Skeletal muscle satellite cell (primary cell): ENCODE measurements around the gene SLC9A4.

Experiments used
- H3K27me3 ChIP-seq: 2 replicates; pipeline ENCODE4 v1.7.0; 2013; ENCODE audit warnings: low read length; ENCODE audit not compliant: control insufficient read depth, insufficient read depth
- H3K36me3 ChIP-seq: 2 replicates; pipeline ENCODE4 v1.7.0; 2013; ENCODE audit warnings: mild to moderate bottlenecking, control low read depth, low read length; ENCODE audit not compliant: insufficient read depth
- H3K4me1 ChIP-seq: 2 replicates; pipeline ENCODE4 v1.7.0; 2013; ENCODE audit warnings: low read length; ENCODE audit not compliant: control insufficient read depth, insufficient read depth
- H3K4me2 ChIP-seq: 2 replicates; pipeline ENCODE4 v1.7.0; 2013; ENCODE audit warnings: mild to moderate bottlenecking, low read length
- H3K4me3 ChIP-seq: 2 replicates; pipeline ENCODE4 v1.7.0; 2013; ENCODE audit warnings: low read length
- H3K9ac ChIP-seq: 2 replicates; pipeline ENCODE4 v1.7.0; 2013; ENCODE audit warnings: mild to moderate bottlenecking, low read depth, low read length, moderate library complexity
- H3K9me3 ChIP-seq: replicated peaks from 2 replicates; pipeline ENCODE4 v1.7.0; 2013; ENCODE audit warnings: mild to moderate bottlenecking, control low read depth, low read length

SLC9A4 gene

DNA sequence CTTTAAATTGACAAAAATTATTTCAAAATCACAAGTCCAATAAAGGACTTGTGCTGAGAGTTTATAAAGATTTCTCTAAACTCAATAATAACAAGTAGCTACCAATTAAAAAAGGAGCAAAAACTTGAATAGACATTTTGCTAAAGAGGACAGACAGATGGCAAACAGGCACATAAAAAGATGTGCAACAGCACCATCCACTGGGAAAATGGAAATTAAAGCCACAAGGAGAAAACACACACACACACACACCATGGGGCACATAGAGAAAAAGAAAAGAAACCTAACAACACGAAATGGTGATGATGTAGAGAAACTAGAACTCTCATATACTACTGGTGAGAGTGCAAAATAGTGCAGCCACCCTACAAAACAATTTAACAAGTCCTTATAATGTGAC lies 12.6 kb upstream of the SLC9A4 start:
- Histone ChIP-seq H3K4me1 (no peaks in the 10 kb centered on the region), H3K4me3 (no peak overlapping the region), H3K9ac (no peak overlapping the region), H3K9me3 (no peaks in the 10 kb centered on the region), H3K27me3 (peaks cover 35% of the 10 kb centered on the region), H3K4me2 (no peak overlapping the region), H3K36me3 (no peaks in the 10 kb centered on the region)

DNA sequence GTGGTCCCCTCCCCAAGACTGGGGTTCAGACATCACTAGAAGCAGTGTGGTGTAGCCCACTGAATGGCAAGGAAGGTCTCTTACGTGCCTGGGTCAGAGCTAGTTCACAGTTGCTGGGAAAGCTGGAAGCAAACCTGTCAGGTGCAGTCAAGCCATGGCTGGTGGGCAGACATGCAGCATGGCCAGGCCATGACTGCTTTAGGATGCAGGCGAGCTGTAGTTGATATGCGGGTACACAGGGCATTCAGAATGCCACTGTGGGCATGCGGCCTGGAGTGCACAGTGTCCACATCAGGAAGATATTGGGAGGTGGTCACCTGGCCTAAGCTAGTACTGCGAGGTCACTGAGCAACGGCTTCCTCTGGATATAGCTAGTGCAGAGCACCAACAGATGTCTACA lies 11.8 kb upstream of the SLC9A4 start:
- no peak overlapping the region for H3K4me2 ChIP-seq

DNA sequence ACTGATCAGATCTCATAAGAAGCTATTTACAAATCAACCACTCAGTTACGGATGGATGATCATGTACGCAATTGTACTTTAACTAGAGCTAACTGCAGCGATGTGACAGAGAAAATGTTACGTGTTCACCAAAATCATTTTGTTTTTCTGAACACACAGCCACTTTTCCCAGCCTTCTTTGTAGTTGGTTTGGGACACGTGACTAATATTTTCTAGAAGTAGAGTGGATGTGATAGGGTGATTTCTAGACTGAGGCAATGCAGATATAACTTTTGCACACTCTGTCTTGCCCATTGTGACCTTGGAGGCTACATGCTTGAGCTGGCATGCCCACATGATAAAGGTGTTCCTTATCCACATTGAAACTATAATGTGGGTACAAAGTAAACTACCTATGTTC lies 9.9 kb upstream of the SLC9A4 start:
- no peaks in the 10 kb centered on the region for H3K4me1 ChIP-seq

More for the DNA sequence above, 11.8 kb upstream of the SLC9A4 start:
- Histone ChIP-seq H3K9me3 (no peaks in the 10 kb centered on the region), H3K36me3 (no peaks in the 10 kb centered on the region), H3K4me3 (no peak overlapping the region), H3K4me1 (no peaks in the 10 kb centered on the region), H3K9ac (no peak overlapping the region), H3K27me3 (peaks cover 39% of the 10 kb centered on the region)

DNA sequence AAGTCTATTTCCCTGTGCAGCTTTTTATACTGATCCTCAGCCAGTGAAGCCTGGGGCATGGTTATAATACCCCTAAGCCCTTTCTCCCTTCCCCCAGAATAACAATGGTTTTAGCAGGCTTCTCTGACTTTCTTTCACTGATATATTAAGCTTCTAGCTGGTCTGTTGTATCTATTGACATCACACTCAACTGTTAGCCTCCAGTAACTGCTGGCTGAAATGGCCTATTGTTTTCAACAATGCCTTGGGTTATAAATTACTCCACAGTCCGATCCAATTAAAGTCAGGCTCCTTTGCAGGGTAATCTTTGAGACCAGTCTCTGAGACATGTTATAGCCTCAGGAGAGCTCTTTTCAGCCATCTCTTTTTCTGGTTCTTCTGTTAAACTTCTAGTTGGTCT lies 2.9 kb upstream of the SLC9A4 start:
- Histone ChIP-seq H3K9ac (no peak overlapping the region), H3K4me1 (no peaks in the 10 kb centered on the region), H3K9me3 (no peaks in the 10 kb centered on the region), H3K4me2 (no peak overlapping the region), H3K27me3 (peaks cover 59% of the 10 kb centered on the region), H3K36me3 (no peaks in the 10 kb centered on the region), H3K4me3 (no peak overlapping the region)

More for the DNA sequence above, 9.9 kb upstream of the SLC9A4 start:
- Histone ChIP-seq H3K9ac (no peak overlapping the region), H3K27me3 (peaks cover 57% of the 10 kb centered on the region), H3K4me3 (no peak overlapping the region), H3K9me3 (no peaks in the 10 kb centered on the region), H3K36me3 (no peaks in the 10 kb centered on the region), H3K4me2 (no peak overlapping the region)

DNA sequence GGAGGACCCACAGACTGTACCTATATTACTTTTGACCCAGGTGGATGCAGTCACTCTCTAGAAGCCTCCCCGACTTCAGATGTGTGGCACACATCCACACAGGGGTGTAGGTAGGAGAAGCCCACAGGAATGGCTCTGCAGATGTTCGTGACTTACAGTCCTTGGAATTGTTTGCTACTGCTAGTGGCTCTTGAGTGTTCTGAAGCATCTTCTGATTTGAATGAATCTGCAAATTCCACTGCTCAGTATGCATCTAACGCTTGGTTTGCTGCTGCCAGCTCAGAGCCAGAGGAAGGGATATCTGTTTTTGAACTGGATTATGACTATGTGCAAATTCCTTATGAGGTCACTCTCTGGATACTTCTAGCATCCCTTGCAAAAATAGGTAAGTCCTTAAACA lies 605 bp downstream of the SLC9A4 start:
- Histone ChIP-seq H3K4me2 (no peak overlapping the region), H3K36me3 (no peaks in the 10 kb centered on the region), H3K27me3 (peaks cover 52% of the 10 kb centered on the region), H3K9ac (no peak overlapping the region), H3K9me3 (no peaks in the 10 kb centered on the region), H3K4me3 (no peak overlapping the region), H3K4me1 (no peaks in the 10 kb centered on the region)

DNA sequence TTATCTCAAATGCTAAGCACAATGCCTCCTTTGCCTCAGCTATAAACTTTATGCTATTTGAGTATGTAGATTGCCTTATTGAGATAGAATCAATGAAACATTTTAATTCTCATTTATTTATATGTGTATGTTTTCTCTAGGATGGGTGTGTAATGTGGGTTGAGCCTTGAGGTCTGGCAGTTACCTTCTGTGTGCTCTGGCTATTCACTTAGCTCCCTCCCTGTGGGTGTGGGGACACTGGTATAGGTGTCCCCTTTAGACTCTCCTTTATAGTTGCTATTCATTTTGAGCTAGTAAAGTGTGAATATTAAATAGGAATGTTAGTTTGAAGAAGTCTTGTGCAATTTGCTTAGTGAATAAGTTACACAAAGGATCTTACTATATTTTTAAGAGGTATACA lies 1.8 kb downstream of the SLC9A4 start:
- no peak overlapping the region for H3K4me3 ChIP-seq
- peaks cover 54% of the 10 kb centered on the region for H3K27me3 ChIP-seq
- H3K36me3 ChIP-seq = no peaks in the 10 kb centered on the region
- H3K4me2 ChIP-seq = no peak overlapping the region
- H3K4me1 ChIP-seq = no peaks in the 10 kb centered on the region
- no peak overlapping the region for H3K9ac ChIP-seq
- H3K9me3 ChIP-seq = no peaks in the 10 kb centered on the region

DNA sequence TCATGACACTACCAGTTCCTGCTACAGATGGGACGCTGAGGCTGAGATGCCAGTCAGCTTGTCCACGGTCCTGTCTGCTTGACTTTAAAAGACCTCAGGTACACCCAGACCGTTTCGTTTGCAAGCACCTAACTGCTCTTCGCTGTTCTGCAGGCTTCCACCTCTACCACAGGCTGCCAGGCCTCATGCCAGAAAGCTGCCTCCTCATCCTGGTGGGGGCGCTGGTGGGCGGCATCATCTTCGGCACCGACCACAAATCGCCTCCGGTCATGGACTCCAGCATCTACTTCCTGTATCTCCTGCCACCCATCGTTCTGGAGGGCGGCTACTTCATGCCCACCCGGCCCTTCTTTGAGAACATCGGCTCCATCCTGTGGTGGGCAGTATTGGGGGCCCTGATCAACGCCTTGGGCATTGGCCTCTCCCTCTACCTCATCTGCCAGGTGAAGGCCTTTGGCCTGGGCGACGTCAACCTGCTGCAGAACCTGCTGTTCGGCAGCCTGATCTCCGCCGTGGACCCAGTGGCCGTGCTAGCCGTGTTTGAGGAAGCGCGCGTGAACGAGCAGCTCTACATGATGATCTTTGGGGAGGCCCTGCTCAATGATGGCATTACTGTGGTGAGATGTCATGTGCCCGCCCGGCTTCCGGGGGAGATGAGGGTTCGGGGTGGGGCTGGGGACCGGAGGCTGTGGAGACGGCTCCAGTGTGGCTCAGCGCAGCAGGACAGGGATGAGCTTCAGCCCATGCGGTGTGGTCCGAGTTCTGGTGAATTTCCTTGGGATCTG lies 5.9 kb downstream of the SLC9A4 start:
- Histone ChIP-seq H3K36me3 (no peaks in the 10 kb centered on the region), H3K27me3 (peaks cover 40% of the 10 kb centered on the region), H3K4me1 (no peaks in the 10 kb centered on the region), H3K9ac (no peak overlapping the region), H3K4me2 (no peak overlapping the region), H3K9me3 (no peaks in the 10 kb centered on the region), H3K4me3 (no peak overlapping the region)

DNA sequence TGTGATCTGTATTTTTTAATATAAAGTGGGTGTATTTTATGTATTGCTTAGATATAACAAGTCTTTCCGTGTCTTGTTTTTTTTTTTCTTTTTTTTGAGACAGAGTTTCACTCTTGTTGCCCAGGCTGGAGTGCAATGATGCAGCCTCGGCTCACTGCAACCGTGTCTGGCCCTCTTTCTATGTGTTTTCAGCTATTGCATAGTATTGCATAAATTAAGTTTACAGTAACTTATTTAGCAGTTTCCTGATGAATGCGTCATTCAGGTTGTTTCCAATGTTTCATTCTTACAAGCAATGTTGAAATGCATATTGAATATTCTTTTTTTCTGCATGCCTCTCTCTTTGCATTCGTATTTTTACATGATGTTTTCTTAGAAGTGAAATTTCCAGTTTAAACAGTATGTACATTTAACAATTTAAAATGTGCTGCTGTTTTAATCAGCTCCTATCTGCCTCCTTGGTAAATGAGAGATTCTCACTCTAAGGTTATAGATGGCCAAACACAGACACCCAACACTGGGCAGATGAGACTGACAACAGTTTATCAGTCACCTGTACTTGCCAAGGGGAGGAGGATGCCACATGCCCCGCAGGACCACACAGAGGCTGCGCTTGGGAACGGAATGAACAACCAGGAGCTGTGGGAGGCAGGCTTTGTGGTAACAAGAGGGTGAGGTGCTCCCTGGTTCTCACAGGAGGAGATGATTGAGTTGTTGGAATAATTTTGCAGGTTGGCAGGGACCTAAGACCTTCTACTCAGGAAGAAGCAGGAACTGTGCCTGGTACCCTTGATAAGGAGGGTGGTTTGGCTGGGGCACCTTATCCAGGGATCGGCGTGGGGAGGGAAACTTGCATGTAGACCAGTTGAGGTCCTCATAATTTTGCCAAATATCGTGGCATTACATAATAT lies 7.5 kb downstream of the SLC9A4 start:
- Histone ChIP-seq H3K4me2 (no peak overlapping the region), H3K27me3 (peaks cover 37% of the 10 kb centered on the region), H3K4me1 (no peaks in the 10 kb centered on the region), H3K9me3 (no peaks in the 10 kb centered on the region), H3K36me3 (no peaks in the 10 kb centered on the region), H3K9ac (no peak overlapping the region), H3K4me3 (no peak overlapping the region)

DNA sequence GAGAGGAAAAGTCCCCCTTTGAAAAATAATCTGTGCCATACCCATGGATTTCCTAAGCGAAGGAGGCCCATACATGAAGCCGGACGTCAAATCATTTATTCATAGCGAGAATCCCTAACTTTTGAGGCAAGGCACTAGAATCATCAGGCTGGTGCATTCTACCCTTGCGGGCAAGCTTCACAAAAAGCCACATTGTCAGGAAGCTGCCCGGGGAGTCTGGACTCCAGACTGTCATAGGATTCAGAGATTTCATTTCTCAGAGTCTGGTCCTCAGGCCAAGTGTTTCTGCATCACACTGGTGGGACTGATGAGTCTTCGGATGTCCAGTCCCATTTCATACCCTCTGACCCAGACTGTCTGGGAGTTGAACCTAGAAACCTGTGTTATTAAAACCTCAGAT lies 8.9 kb downstream of the SLC9A4 start:
- Histone ChIP-seq H3K9me3 (no peaks in the 10 kb centered on the region), H3K4me1 (peaks cover under 1% of the 10 kb centered on the region), H3K27me3 (peaks cover 30% of the 10 kb centered on the region), H3K4me2 (no peak overlapping the region), H3K4me3 (no peak overlapping the region), H3K36me3 (no peaks in the 10 kb centered on the region), H3K9ac (no peak overlapping the region)

DNA sequence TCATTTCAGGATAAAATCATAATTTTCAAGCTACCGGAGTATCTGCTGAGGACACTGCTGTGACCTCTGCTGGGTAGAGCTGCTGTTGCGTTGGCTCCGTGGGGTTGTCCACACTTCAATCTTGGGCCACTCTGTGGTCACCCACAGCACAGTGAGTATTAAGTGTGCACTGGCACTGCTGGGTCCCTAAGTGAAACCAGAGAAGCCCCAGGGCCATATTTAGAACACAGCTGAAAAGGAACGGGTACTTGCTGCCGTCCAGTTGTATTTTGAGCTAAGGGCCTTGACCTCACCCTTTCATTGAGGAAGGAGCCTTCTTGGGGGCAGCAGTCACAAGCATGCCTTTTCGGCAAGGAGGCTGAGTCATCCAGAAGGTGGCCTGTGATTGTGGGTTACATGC lies 10.1 kb downstream of the SLC9A4 start:
- Histone ChIP-seq H3K27me3 (peaks cover 21% of the 10 kb centered on the region), H3K4me1 (peaks cover 9% of the 10 kb centered on the region), H3K9ac (no peak overlapping the region), H3K36me3 (no peaks in the 10 kb centered on the region), H3K4me3 (no peak overlapping the region), H3K4me2 (no peak overlapping the region), H3K9me3 (no peaks in the 10 kb centered on the region)

DNA sequence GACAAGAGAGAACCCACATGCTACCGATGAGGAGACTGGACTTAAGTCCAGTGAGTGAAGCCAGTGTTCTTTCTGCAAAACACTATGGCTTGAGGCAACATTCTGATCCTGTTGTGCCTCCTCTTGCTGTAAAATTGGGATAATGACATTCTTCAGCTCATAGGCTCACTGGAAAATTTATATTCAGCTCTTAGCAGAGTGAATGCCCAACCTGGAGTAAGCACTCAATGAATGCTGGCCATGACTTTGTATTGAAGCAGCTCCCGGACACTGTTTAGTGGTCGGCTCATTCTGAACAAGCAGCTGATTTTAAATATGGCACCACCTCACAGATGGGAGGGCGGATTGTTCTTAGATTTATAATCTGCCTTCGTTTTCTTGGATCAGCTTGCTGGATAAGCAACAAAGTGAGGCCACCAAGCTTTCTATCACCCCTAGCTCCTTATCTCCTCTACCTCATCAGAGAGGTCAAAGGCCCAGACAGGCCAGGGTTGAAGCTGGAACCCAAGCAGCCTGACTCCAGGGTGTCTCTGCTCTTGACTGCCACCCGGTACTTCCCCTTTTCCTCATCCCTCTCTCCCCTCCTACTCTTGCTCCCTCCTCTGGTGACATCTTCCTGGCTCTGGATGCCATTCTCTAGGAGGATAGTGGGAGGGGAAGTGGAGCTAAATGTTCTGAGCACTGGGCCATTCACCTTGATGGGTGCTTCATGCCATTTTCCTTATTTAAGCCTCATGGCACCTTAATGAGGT lies 11.5 kb downstream of the SLC9A4 start:
- Histone ChIP-seq H3K4me3 (no peak overlapping the region), H3K36me3 (no peaks in the 10 kb centered on the region), H3K4me2 (no peak overlapping the region), H3K9me3 (no peaks in the 10 kb centered on the region), H3K4me1 (peaks cover 11% of the 10 kb centered on the region), H3K27me3 (peaks cover 22% of the 10 kb centered on the region), H3K9ac (no peak overlapping the region)
